HepG2 (cell line): Measurements from ENCODE around the gene HBD.

Experiments used
- FOXM1 ChIP-seq: sonication (generic); formaldehyde crosslinking; IDR thresholded peaks from 2 replicates; pipeline ENCODE4 v1.5.0; 2020; ENCODE audit warnings: missing genetic modification reagents
- HNF4A ChIP-seq: sonication (generic); formaldehyde crosslinking; IDR thresholded peaks from 2 replicates; pipeline ENCODE4 v1.4.0; 2020; ENCODE audit warnings: missing genetic modification reagents
- SIN3A ChIP-seq: IDR thresholded peaks from 2 replicates; pipeline ENCODE4 v1.6.1; 2011; ENCODE audit warnings: low read depth, mild to moderate bottlenecking, control low read depth, low read length, borderline replicate concordance

GRCh38 chr11:5282628-5283027 lies 48.3 kb upstream of the HBD start:
- TF ChIP-seq SIN3A (no peak), HNF4A (no peak), FOXM1 (CRISPR knock-in tag) (no peak)
